GM12878 (cell line): ENCODE data around the gene PRPF38A. TPM values are rescaled to one million over a fixed set of nuclear protein-coding genes. Genes with fewer than 3 reads are reported as not detected.

ENCODE experiments used
- ATAC-seq: fragments of 200-7000 bp; cut with Tn5 transposase; 3 replicates; pipeline ENCODE4 v1.9.1; 2020; ENCODE audit warnings: mild to moderate bottlenecking, moderate library complexity
- BruUV-seq: library from RNA; stranded (reverse); fragments of 400-500 nt; replicated peaks from 2 replicates; lab custom pipeline; 2021; lab: Mats Ljungman, UMichigan
- CTCF ChIA-PET: fragments of 300-600 bp; sonication (Branson Sonifier 250); formaldehyde crosslinking; extraction: SDS; loops from one replicate; lab custom pipeline; 2021; ENCODE audit warnings: inconsistent platforms; lab: Yijun Ruan, JAX
- POLR2A ChIA-PET: fragments of 350-600 bp; formaldehyde crosslinking; extraction: SDS; loops from one replicate; lab custom pipeline; 2021; ENCODE audit warnings: inconsistent platforms; lab: Charles Lee
- RAD21 ChIA-PET: fragments of 300-600 bp; sonication (Branson Sonifier 250); formaldehyde crosslinking; loops from one replicate; lab custom pipeline; 2023; ENCODE audit warnings: antibody characterized with exemption; ENCODE audit not compliant: unreplicated experiment; lab: Charles Lee
- SMC1A ChIA-PET: fragments of 300-600 bp; sonication (Branson Sonifier 250); formaldehyde crosslinking; loops from one replicate; lab custom pipeline; 2023; ENCODE audit not compliant: unreplicated experiment, uncharacterized antibody; lab: Charles Lee
- DNase-seq: peaks from one replicate; pipeline ENCODE4 v3.0.0-alpha.2; 2011; ENCODE audit warnings: low read depth, low spot score
- FAIRE-seq: peaks from 3 replicates; lab custom pipeline; 2011; peaks lifted over from hg19 to GRCh38; lab: Jason Lieb, UNC
- H2AFZ ChIP-seq: 2 replicates; pipeline ENCODE4 v1.6.0; 2011; ENCODE audit warnings: low read depth, low read length, control low read depth; ENCODE audit not compliant: control insufficient read depth
- H3K27ac ChIP-seq: 2 replicates; pipeline ENCODE4 v1.5.1; 2011; ENCODE audit warnings: control low read depth; ENCODE audit not compliant: control insufficient read depth, insufficient read depth
- H3K27me3 ChIP-seq, 2 experiments: replicated peaks in 1 of 2; 2 replicates each; pipeline versions ENCODE4 v1.6.0 to v1.6.1; 2011; ENCODE audit warnings: low read length in 1 of 2; ENCODE audit not compliant: control insufficient read depth in 2 of 2, insufficient read depth in 2 of 2
- H3K36me3 ChIP-seq, 2 experiments: 2 replicates each; pipeline ENCODE4 v1.5.1; 2011; ENCODE audit warnings: low read length in 1 of 2; ENCODE audit not compliant: control insufficient read depth in 2 of 2, insufficient read depth in 2 of 2
- H3K4me1 ChIP-seq: 2 replicates; pipeline ENCODE4 v1.6.1; 2011; ENCODE audit warnings: mild to moderate bottlenecking, low read length, moderate library complexity, mixed read lengths; ENCODE audit not compliant: control insufficient read depth, insufficient read depth
- H3K4me2 ChIP-seq: 2 replicates; pipeline ENCODE4 v1.6.0; 2011; ENCODE audit warnings: control low read depth; ENCODE audit not compliant: control insufficient read depth, insufficient read depth
- H3K4me3 ChIP-seq: fragments of 200-600 bp; sonication (generic); 2 replicates; pipeline ENCODE4 v1.5.1; 2016
- H3K79me2 ChIP-seq: 2 replicates; pipeline ENCODE4 v1.6.0; 2011; ENCODE audit warnings: low read length; ENCODE audit not compliant: control insufficient read depth, insufficient read depth
- H3K9ac ChIP-seq: 2 replicates; pipeline ENCODE4 v1.8.0; 2011; ENCODE audit warnings: low read length, control low read depth, mixed read lengths; ENCODE audit not compliant: control insufficient read depth, insufficient read depth
- H3K9me3 ChIP-seq: replicated peaks from 3 replicates; pipeline ENCODE4 v1.5.1; 2011; ENCODE audit warnings: mild to moderate bottlenecking, low read length; ENCODE audit not compliant: control insufficient read depth, insufficient read depth
- H4K20me1 ChIP-seq: 2 replicates; pipeline ENCODE4 v1.6.0; 2011; ENCODE audit not compliant: control insufficient read depth, insufficient read depth
- BMI1 ChIP-seq: fragments of 450-650 bp; IDR thresholded peaks from 2 replicates; pipeline ENCODE4 v1.6.1; 2016; ENCODE audit warnings: mild to moderate bottlenecking, moderate library complexity, borderline replicate concordance
- E2F4 ChIP-seq: IDR thresholded peaks from 2 replicates; pipeline ENCODE4 v1.6.1; 2012; ENCODE audit warnings: low read depth, low read length, improper control_type of control experiment
- FOS ChIP-seq: IDR thresholded peaks from 3 replicates; pipeline ENCODE4 v1.6.1; 2011; ENCODE audit warnings: borderline replicate concordance; ENCODE audit not compliant: insufficient read length; ENCODE audit errors: extremely low read depth
- IRF5 ChIP-seq: fragments of 450-650 bp; IDR thresholded peaks from 2 replicates; pipeline ENCODE4 v1.6.1; 2017; ENCODE audit warnings: borderline replicate concordance
- KLF5 ChIP-seq: fragments of 450-650 bp; IDR thresholded peaks from 2 replicates; pipeline ENCODE4 v1.6.1; 2014; ENCODE audit warnings: mild to moderate bottlenecking; ENCODE audit not compliant: partially characterized antibody
- MEF2B ChIP-seq: fragments of 450-650 bp; IDR thresholded peaks from 2 replicates; pipeline ENCODE4 v1.6.1; 2018; ENCODE audit warnings: mild to moderate bottlenecking, moderate library complexity; ENCODE audit not compliant: partially characterized antibody, poor library complexity, severe bottlenecking
- NKRF ChIP-seq: fragments of 450-650 bp; conservative IDR thresholded peaks from 2 replicates; pipeline ENCODE4 v1.6.1; 2017; ENCODE audit warnings: mild to moderate bottlenecking, moderate library complexity
- TBL1XR1 ChIP-seq: IDR thresholded peaks from 2 replicates; pipeline ENCODE4 v1.6.1; 2012; ENCODE audit warnings: low read depth, low read length, improper control_type of control experiment
- TCF3 ChIP-seq: IDR thresholded peaks from 2 replicates; pipeline ENCODE4 v1.6.1; 2012; ENCODE audit warnings: low read depth, mild to moderate bottlenecking, low read length, borderline replicate concordance; ENCODE audit not compliant: insufficient read depth
- WGBS: methylation state at CpG from one replicate; pipeline ENCODE4 v1.1.6; 2016; ENCODE audit warnings: low lambda C conversion rate; ENCODE audit not compliant: insufficient replicate concordance, insufficient coverage; ENCODE audit errors: missing lambda C conversion rate; 5-methylcytosine and 5-hydroxymethylcytosine counted together
- in situ Hi-C: fragments of 300-500 bp; cut with MboI; formaldehyde crosslinking; loops from 9 replicates; pipeline ENCODE4 v1.14.3; 2018; ENCODE audit warnings: mixed read lengths
- intact Hi-C: fragments of 100-400 bp; cut with micrococcal nuclease; formaldehyde crosslinking; loops from one replicate; pipeline ENCODE4 v1.14.2; 2022; ENCODE audit not compliant: unreplicated experiment
- polyA plus RNA-seq, 11 experiments: library from polyadenylated mRNA; depleted of rRNA in 4 of 11; unstranded in 6 of 11; stranded (reverse) in 5 of 11; fragments of >200 nt; fragmentation: Nextera tagmentation in 4 of 11; fragmentation: Illumina TruSeq in 1 of 11; extraction: Ambion mirVana in 4 of 11; extraction: Trizol in 1 of 11; gene quantifications; 1 replicate in 1 of 11; 2 replicates in 10 of 11; pipeline versions ENCODE4 v1.2.1 to v1.2.3, GENCODE V29; 2011 to 2016; ENCODE audit warnings: inconsistent platforms in 2 of 11, missing spikeins in 2 of 11, low read depth in 1 of 11
- total RNA-seq, 4 experiments: library from RNA; depleted of rRNA in 3 of 4; stranded (reverse); fragments of >200 nt in 3 of 4; fragmentation: Illumina TruSeq in 1 of 4; extraction: Trizol in 1 of 4; gene quantifications; 2 replicates each; pipeline versions ENCODE4 v1.2.1 to v1.2.3, GENCODE V29; 2013 to 2021

Gene PRPF38A
- total and polyA plus RNA-seq, 10 of the 15 experiments (the other 5 are each of a cell fraction or from before 2014, with no cell fraction given), result 31.6 to 117 (median 77.7) TPM

GRCh38 chr1:52424813-52425212 is 20.4 kb downstream of the PRPF38A start:
- intact Hi-C loops, result no loop called here
- Histone ChIP-seq H4K20me1 (no peaks in the 10 kb centered on the region), H3K4me2 (no peak overlapping the region), H3K9me3 (no peaks in the 10 kb centered on the region), H3K27me3 (no peaks in the 10 kb centered on the region), H3K79me2 (no peaks in the 10 kb centered on the region), H3K4me1 (no peaks in the 10 kb centered on the region), H3K9ac (no peak overlapping the region), H3K4me3 (no peak overlapping the region), H3K36me3 (peaks cover 0 to 7% of the 10 kb centered on the region in 2 experiments; a peak in 2 of 4 replicates), H2AFZ (no peak overlapping the region), H3K27ac (no peak overlapping the region)
- POLR2A ChIA-PET, result no interaction called here
- SMC1A ChIA-PET, result no interaction called here
- CTCF ChIA-PET, result no interaction called here
- no peak for TF ChIP-seq KLF5
- TF ChIP-seq NKRF, result no peak
- no peak for TF ChIP-seq MEF2B
- TF ChIP-seq FOS, result no peak
- ATAC-seq (no peak), DNase-seq (no peak), FAIRE-seq (no peak)
- WGBS, result 100% methylated on average over 1 of the region's 1 CpG
- in situ Hi-C loops, result no loop called here
- no TSS peak for BruUV-seq
- RAD21 ChIA-PET, result interaction anchor here (1.6 kb wide), 1 partner anchor 53 kb away, joined by 3 read pairs; no protein-coding TSS in a partner anchor

DNA sequence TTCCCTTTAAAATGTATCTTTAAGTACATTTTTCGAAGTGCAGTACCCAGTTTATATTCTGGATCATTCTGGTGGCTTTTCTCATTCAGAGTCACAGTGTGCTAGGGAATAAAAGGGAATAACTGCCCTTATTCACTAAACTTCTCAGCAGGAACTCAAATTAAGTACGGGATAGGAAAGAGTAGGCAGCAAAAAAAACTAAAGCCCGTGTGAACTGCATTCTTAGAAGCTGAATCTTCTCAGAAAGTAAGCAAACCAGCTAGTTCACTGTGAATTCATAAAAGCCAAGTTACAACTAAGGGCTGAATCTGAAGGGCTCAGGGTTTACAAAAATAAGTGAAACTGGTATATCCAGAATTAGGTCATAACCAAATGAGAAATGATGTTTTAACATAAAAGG is 22.0 kb downstream of the PRPF38A start:
- 35% methylated on average over 3 of the region's 3 CpGs for WGBS
- ChIA-PET POLR2A (no interaction called here), SMC1A (interaction anchor here (1.0 kb wide), 1 partner anchor 12 kb away, joined by 3 read pairs; no protein-coding TSS in a partner anchor), CTCF (interaction anchor here (1.1 to 1.4 kb wide), 3 partner anchors 9 to 260 kb away, joined by 3 read pairs; no protein-coding TSS in a partner anchor), RAD21 (no interaction called here)
- no peak overlapping the region for H3K27ac ChIP-seq
- in situ Hi-C loops (no loop called here), intact Hi-C loops (no loop called here)
- BruUV-seq, result no TSS peak
- H3K27me3 ChIP-seq, result no peaks in the 10 kb centered on the region
- no peak overlapping the region for H3K9ac ChIP-seq
- no peaks in the 10 kb centered on the region for H3K4me1 ChIP-seq
- ATAC-seq (no peak), DNase-seq (no peak), FAIRE-seq (no peak)
- no peak overlapping the region for H3K4me3 ChIP-seq
- H3K79me2 ChIP-seq, result no peaks in the 10 kb centered on the region
- H4K20me1 ChIP-seq, result no peaks in the 10 kb centered on the region
- no peak overlapping the region for H2AFZ ChIP-seq
- H3K36me3 ChIP-seq, result peaks cover 4 to 7% of the 10 kb centered on the region in 2 experiments; a peak in 3 of 4 replicates
- no peak overlapping the region for H3K4me2 ChIP-seq
- no peak for TF ChIP-seq BMI1
- TF ChIP-seq IRF5, result no peak
- TF ChIP-seq TCF3, result no peak
- no peak for TF ChIP-seq TBL1XR1
- no peak for TF ChIP-seq E2F4
- no peaks in the 10 kb centered on the region for H3K9me3 ChIP-seq
